Central memory CD4-positive, alpha-beta T cell (primary cell): Measurements from ENCODE around the gene CNOT6.
"Not testable (repeated sequence)": the region's sequence is repeated elsewhere in the genome, so short reads cannot be mapped to it uniquely, and the experiment has no call there.

ENCODE experiments used
- DNase-seq: peaks from one replicate; pipeline ENCODE4 v3.0.0; 2022

The CNOT6 gene

GRCh38 chr5:180521101-180521500 is 26.9 kb downstream of the CNOT6 start:
- no peak for DNase-seq

GRCh38 chr5:180521591-180521990 is 27.4 kb downstream of the CNOT6 start:
- DNase-seq = no peak

GRCh38 chr5:180522330-180522729 is 28.2 kb downstream of the CNOT6 start:
- DNase-seq = no peak

- no peak for DNase-seq
These were observed 29.7 kb downstream of the CNOT6 start for GRCh38 chr5:180523629-180524466.

- no peak for DNase-seq
These were observed 31.2 kb downstream of the CNOT6 start for GRCh38 chr5:180525399-180525798.

GRCh38 chr5:180526269-180526668 is 32.1 kb downstream of the CNOT6 start:
- DNase-seq = no peak

GRCh38 chr5:180527659-180528058 is 33.5 kb downstream of the CNOT6 start:
- DNase-seq = no peak

- not testable (repeated sequence) for DNase-seq
These were observed 36.9 kb downstream of the CNOT6 start for GRCh38 chr5:180531036-180531585.

GRCh38 chr5:180532268-180532667 is 38.1 kb downstream of the CNOT6 start:
- no peak for DNase-seq

- DNase-seq = no peak
These were observed 39.7 kb downstream of the CNOT6 start for GRCh38 chr5:180533845-180534244.

GRCh38 chr5:180535573-180535972 is 41.4 kb downstream of the CNOT6 start:
- DNase-seq = no peak

GRCh38 chr5:180540050-180540694 is 46.0 kb downstream of the CNOT6 start:
- no peak for DNase-seq

- DNase-seq = no peak
These were observed 47.5 kb downstream of the CNOT6 start for GRCh38 chr5:180541710-180542109.

GRCh38 chr5:180545248-180545647 is 51.1 kb downstream of the CNOT6 start:
- DNase-seq = no peak

- no peak for DNase-seq
These were observed 54.4 kb downstream of the CNOT6 start for GRCh38 chr5:180548563-180548962.

- no peak for DNase-seq
These were observed 59.4 kb downstream of the CNOT6 start for GRCh38 chr5:180553530-180553929.

- DNase-seq = no peak
These were observed 61.2 kb downstream of the CNOT6 start for GRCh38 chr5:180555168-180555921.

GRCh38 chr5:180557217-180557809 is 63.1 kb downstream of the CNOT6 start:
- no peak for DNase-seq

- no peak for DNase-seq
These were observed 64.1 kb downstream of the CNOT6 start for GRCh38 chr5:180558232-180558631.

GRCh38 chr5:180563994-180564393 is 69.8 kb downstream of the CNOT6 start:
- DNase-seq = no peak

GRCh38 chr5:180568914-180569313 is 74.7 kb downstream of the CNOT6 start:
- no peak for DNase-seq

GRCh38 chr5:180575571-180575970 is 81.4 kb downstream of the CNOT6 start:
- DNase-seq = no peak

- DNase-seq = no peak
These were observed 86.5 kb downstream of the CNOT6 start for GRCh38 chr5:180580681-180581080.
